Activated CD4-positive, alpha-beta T cell treated with anti-CD3 and anti-CD28 coated beads, Interleukin-2, amount 50 U/mL, for 1 hour (primary cell): ENCODE results near the gene NTM.

Experiments used
- DNase-seq: peaks from one replicate; pipeline ENCODE4 v3.0.0-alpha.2; 2020

The NTM gene

DNA sequence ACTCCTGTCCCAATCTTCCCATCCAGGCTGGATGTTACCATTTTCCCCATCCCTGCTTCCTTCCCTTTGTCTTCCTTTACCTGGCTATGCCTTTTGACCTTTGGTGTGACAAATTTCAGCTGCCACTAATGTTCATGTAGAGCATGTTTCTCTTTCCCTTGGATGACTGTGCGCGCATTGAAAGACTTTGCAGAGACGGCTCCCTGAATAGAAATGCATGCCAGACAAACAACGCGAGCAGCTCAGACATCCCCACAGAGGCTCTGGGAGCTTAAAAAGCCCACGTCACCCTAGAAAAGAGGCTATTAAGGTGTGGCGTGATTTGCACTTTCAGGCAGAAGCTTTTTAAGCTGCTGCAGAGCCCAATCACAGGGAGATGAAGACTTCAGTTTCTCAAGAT lies 202.0 kb downstream of the NTM start:
- no peak for DNase-seq

DNA sequence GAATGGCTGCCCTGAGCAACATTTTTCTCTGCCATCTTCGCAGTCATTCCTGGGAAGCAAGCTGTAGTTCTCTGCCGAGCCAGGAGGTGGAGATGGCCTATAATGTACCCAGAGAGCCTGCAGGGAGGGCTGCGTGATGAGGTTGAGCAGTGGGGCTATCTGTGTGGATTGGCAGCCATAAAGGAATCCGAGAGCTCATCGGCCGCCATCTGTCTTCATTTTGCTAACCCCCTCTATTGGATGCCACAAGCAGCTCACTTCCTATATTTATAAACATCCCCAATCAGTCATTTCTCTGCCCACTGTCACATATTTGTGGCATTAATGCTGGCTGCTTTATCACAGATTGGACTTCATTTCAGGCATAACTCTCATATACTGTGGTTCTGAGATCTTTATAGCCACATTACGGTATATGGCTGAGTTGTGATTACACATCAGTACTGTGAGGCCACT lies 209.5 kb downstream of the NTM start:
- no peak for DNase-seq

DNA sequence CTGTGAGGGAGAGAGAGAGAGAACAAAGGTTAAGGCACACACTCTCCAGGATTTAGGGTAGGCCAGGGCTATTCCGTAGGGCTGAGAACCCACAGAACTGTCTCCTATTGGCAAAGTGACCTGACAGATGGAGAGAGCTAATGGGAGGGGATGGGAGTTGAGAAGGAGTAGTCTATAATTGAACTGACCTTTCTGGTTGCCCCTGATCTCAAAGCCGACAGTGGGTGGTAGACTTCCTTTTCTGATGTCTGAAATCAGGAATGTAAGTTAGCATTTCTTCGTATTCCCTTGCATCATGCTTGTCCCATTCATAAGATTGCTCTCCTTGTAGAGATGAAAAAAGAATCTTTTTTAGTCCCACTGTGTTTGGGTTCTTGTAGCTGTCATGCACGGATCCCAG lies 210.1 kb downstream of the NTM start:
- DNase-seq: no peak

DNA sequence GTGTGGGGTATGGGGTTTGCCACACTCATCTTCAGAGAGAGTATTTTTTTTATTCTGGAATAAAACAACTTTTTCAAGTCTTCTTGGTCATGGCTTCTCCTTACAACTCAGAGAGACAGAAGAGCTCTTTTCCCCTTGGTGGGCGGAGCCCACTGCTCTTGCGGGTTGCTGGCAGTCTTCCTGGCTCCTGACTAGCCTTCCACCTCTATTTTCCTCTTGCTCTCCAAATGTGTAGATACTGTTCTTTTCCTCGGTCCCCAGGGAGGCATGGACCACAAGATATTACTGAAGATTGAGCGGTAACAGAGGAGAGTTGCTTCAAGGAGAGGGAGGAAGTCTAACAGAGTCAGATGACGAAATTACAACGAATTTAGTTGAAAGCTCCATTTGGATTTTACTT lies 210.6 kb downstream of the NTM start:
- DNase-seq: no peak

DNA sequence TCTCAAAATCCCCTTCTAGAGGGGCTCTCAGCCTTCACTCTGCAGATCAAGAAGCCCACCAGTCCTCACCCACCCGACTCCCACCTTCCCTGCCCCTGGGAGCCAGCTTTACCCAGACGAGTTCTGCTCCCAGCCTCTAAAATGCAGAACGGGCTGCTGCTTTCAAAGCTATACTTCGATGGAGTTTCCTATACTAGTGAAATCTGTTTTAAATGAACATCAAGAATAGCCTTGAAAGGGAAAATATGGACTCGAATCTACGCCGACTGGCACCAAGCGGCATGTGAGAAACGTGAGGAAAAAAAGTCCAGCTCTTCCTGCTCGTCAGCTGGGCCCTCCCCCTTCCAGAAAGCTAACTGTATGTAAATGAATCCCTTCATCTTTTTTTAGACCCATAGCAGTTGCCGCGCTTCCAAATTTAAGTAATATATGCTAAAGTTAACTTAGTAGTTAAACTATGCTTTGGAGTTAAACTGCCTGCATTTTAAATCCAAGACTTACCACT lies 211.7 kb downstream of the NTM start:
- DNase-seq: no peak

DNA sequence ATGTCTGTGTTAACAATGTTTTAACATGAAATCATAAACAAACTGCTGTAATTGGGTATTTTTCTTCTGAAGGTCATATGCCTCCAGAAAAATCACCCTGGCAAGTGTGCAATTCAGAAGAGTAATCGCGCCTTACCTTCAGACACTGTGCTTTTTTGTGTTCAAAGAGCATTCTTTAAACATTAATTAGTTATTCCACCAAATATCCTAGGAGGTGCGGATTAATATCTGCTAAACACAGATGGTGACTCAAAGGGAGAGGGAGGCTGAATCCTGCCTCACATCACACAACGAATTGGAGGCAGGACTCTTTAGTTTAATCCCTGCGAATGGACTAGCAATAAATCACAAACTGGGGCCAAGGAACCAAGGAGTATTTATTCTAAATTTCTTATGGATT lies 213.0 kb downstream of the NTM start:
- DNase-seq: no peak

DNA sequence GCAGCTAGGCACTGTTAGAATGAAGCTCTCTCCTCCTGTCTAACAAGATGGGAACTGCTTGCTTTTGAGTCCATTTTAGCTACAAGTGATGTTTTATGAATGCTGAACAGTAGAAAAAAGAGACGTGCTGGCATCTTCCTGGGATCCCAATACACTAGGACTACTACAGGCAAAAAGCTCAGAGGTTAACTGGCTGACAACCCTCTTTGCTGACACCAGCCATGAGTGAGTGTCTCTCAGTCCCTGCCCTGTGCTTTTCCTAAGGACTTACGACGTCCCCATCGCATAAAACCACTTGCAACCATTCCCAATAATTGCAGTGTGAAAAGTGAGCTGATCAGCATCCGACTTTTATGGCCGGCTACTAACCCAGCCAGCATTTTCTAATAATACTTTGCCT lies 213.5 kb downstream of the NTM start:
- no peak for DNase-seq

DNA sequence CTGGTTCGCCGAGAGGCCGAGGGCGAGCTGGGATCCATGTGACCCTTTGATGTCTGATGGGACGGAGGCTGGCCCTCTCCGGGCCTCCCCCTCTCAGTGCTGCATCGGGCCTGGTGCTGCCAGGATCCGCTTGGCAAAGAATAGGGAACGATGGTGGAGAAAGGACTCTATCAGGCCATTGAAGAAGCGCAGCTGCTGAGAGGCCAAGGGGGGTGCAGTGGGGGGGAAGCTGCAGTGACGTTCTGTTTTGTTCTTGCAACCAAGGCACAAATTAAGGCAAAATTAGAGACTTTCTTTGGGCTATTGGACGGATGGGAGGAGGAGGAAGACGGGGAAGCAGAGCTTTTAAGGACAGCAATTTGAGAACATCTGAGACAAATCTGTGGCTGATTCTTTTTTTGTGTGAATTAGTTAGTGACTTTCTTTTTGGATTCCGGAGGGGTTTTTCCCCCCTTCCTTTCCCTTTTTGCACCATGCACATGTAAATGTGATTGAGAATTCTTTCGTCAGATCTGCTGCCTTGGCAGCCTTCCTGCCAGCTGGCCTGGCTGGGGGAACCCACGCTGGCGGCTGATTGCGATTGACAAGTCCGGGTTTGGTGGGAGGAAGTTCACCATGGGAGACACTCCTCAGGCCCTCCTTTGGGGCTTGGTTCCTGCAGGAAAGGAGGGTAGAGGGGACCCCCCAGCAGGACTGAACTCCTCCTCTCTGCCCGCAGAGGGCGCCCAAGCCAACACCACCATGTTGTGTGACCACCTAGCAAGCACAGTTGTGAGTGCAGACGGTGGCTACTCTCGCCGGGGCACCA lies 214.6 kb downstream of the NTM start:
- DNase-seq: no peak

DNA sequence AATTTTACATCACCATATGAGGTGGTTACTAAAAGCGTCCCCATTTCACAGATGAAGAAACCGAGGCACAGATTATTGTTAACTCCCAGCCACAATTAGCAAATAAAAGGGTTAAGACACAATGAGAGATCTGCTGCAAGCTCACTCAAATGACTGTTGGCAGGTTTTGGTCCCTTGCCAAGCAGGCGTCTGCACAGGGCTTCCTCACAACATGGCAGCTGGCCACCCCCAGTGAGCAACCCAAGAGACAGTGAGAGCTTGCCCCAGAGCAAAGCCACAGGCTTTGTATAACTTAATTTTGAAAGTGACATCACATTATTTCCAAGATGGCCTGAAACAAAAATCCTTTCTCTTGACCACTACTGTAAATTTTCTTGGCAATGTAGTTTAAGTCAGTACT lies 217.6 kb downstream of the NTM start:
- no peak for DNase-seq

DNA sequence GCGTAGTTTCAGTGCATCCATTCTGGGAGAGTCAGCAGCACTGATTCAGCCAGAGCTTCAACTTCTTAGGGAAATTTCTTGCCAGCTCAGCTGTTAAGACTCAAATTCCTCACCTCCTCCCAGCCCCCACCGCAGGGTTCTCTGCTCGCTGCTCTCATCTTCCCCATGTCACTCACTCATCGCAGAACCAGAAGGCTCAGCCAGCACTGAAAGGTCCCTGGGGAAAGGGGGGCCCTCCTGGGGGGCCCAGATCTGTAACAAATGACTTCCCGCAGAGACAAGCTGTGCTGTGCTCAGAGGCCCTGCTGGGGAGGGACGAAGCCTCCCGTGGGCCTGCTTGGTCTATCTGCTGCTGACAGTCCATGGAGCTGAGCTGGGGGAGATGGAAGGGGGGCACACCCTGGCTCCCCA lies 220.6 kb downstream of the NTM start:
- no peak for DNase-seq

DNA sequence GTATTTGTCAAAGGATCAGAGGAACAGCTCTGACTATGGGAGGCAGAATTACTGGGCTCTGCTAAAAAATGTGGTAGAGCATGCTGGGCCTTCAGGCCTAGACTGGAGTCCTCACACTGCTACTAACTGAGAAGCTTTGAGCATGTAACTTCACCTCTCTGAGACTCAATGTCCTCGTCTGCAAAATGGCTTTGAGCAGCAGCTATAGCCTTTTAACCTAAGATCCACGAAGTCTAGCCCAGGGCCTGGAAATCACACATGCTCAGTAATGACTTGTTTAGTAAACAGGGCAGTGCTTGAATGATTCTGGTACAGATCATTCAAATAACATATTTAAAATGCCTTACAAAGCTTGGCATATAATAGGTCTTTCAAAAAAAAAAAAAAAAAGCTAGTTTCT lies 221.7 kb downstream of the NTM start:
- DNase-seq: no peak

DNA sequence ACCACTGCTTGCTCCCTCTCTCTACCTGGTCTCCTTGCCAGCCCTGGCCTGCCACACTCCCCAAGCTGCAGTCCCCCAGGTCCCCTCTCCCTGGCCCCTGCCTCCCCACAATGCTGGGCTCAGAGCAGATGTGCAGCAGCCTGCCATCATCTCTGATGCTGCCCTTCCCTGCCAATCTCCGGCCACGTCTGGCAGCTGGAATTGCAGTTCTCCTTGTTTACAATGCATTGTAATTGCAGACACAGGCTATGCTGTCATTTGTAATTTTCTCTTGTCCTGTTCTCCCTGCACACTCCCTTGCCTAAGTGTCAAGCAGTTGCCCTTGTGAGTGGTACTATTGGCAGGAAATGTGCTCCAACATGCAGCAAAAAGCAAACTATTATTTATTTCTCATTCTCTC lies 222.3 kb downstream of the NTM start:
- DNase-seq: no peak

DNA sequence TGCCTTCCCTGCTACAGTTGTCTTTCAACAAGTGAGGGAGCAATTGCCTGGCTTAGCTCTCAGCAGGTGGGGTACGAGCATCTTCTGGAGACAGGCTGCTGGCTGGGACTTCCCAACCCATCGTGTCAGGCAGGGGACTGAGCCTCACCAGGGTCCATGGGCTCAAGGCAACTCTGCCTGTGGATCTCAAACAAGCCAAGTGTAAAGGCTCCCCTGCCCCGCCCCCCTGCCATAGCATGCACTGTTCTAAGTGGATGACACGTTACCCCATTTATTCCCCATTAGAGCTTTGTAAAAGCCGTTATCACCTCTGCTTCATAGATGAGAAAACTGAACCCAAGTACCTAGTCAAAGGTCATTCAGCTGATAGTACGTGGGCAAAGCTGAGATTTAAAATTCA lies 222.9 kb downstream of the NTM start:
- DNase-seq: no peak

DNA sequence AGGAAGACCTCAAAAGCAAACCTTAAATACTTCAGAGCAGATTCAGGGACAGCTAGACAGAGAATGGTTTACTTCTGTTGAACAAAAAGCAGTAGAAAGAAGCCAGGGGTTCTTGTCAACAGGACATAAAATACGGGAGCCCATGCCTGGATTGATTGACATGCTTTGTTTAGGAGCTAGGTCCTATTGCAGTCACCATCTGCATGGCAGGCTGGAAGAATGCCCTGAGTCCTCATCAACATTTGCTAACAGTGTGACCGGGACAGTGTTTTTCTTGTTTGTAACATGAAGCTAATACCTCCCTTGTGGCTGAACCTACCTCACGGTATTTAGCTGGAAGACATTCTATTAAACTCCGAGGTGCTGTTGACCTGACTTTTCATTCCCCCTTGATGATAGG lies 225.4 kb downstream of the NTM start:
- no peak for DNase-seq

DNA sequence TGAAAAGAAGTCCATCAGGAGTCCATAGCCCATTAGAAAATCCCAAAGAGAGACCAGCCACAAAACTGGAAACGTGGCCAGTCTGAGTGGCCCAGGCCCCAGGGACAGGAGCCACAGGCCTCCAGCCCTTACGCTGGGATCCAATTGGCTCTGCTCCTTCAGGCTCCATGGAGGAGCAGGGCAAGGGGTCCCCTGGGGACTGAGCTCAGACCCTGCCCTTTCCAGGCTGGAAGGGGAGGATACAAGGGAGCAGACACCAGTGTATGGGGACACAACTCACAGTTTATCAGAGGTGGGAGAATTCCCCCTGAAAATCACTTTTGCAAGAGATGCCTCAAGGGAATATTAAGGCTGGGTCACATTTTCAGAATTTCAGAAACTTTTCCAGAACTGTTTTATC lies 227.5 kb downstream of the NTM start:
- DNase-seq: no peak

DNA sequence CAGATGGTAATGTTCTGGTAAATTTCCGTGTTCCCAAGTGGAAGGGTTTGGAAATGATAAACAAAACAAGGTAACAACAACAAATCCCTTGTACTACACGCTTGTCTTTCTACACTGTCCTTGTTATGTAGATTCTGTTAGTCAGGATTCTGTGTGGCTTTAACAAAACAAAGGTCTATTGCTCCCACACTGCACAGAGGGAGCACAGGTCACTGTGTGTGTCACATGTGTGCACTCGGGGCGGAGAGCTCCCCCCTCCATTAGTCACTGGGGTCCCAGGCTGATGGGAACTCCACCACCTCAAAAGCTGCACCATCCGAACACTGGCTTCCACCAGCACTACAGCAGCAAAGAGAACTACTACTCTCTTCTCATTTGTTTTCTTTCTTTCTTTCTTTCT lies 227.9 kb downstream of the NTM start:
- DNase-seq: no peak

DNA sequence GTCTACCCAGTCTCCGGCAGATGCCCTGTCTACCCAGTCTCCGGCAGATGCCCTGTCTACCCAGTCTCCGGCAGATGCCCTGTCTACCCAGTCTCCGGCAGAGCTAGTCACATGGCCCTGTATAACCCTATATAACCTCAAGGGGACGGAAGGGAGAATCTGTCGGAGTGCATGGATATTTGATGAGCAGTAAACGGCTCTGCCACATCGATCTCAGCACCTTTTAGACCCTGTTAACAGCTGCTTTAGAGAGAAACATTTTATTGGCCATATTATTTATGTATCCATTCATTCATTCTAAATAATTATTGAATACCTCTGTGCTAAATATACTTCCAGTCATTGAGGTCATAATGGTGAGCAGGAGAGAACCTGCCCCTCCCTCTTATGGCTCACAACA lies 228.9 kb downstream of the NTM start:
- no peak for DNase-seq

DNA sequence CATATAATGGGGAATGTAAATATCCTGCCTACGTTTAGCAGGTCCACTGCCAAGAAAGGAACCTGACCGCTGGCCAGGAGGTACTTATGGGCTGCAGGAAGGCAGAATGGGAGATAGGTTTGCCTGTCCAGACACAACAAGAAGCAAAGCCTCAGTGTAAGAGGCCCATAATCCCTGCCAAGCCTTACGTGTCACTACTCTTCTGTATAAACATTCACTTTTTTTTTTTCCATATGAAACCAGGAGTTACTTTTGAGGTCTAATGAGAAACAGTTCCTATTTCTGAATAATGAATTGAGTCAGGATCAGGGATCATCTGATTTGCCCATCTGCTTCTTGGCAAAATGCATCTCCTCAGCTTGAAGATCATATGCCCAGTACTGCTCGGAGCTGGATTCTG lies 230.2 kb downstream of the NTM start:
- DNase-seq: no peak

DNA sequence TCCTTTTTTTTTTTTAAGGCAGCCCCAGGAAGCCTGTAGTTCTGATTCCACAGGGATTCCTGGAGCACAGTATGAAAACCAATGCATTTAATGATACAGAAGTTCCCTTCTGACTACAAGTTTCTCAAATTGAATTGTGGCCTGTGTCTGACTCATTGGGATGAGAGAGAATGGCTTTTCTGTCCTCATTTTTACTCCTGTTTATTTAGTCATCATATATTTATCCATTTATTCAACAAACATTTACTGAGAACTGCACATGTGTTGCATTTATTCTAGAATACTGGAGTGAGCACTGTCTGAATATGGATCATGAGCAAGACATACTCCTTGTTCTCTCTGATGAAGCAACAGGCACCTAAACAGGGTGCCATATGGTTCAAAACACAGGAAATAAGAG lies 231.2 kb downstream of the NTM start:
- DNase-seq: no peak

DNA sequence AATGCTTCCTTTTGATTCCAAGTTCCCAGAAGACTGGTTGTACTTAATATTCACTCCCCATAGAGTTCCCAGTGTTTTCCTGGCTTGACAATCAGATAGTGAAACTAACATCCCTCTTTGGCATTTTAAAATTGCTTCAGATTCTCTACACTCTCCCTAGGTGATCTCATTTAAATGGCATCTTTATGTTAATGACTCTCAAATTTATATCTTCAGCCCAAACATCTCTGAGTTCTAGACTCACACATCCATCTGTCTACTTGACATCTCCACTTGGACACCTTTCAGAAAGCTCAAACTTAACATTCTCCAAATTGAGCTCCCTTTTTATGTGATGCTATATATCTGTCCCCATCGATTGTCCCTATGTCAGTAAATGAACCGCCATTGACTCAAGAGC lies 232.0 kb downstream of the NTM start:
- no peak for DNase-seq

DNA sequence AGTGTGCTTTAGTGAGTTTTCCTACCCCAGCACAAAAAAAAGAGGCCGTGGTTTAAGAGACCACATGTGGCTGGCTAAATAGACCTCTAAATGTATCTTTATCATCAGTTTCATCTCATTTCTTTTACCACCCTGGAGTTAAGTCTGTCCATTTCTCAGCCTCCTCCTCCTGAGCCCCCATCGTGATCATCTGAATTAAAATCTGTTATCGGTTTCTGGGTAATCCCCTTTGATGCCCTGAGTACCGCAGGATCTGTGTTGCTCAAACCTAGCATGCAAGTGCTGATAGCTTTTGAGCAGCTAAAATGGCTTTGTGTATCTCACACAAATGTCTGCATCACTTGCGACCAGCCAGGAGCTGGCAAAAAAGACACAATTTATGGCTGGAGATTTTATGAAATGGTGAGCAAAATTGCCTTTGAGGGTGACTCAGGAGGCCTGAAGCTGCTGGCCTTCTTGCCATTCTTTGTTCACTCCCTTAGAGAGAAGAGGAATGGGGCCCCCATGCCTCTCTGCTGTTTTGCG lies 236.5 kb downstream of the NTM start:
- no peak for DNase-seq

DNA sequence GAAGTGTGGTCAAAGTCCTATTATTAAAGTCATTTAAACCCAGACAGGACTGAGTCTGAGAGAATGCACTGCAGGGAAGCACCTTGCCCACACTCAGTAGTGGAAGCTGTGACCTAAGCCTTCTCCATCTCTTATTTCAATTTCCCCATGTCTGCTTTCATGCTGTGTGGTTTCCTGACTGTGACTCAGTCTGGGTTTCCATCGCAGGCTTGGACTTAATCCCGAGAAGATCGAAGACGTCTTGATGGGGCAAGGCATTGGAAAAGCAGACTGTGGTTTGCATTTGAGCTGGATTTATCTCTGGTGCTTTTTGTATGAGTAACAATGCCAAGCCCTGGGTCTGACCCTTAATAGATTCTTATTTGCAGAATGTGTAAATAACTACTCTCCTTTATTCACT lies 238.9 kb downstream of the NTM start:
- DNase-seq: no peak

DNA sequence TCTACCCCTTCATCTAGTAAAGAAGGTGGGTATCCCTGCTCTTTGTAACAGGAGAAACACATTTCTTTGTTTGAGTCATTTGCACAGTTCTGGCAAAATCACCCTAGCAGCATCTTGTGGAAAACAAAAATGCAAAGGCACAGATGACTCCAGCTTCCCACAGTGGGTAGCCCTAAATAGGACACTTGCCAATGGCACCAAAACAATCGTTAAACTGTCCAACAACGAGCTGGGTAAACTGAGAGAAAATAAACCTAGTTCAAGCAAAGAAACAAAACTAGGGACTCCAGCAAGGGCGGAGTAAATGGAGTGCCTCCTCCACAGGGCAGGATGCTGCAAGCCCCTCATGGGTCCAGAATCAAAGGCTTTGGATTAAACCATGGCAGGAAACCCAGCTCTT lies 239.5 kb downstream of the NTM start:
- no peak for DNase-seq

DNA sequence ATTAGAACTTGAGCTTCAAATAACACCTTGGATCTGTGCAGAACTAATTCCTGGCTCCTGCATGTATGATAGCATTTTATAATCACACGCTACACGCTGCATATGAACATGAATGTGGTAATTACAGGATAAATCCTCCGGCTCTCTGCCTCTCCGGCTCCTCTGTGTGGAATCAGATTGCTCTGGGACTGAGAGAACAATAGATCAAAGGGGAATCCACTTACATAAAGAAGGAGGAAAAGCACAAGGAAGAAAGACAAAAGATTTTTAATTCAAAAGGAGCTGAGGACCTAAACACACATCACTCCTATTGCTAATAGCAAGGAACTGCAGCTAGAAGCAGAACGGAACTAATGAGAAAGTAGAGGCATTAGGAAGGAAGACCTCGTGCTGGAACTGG lies 240.9 kb downstream of the NTM start:
- no peak for DNase-seq

DNA sequence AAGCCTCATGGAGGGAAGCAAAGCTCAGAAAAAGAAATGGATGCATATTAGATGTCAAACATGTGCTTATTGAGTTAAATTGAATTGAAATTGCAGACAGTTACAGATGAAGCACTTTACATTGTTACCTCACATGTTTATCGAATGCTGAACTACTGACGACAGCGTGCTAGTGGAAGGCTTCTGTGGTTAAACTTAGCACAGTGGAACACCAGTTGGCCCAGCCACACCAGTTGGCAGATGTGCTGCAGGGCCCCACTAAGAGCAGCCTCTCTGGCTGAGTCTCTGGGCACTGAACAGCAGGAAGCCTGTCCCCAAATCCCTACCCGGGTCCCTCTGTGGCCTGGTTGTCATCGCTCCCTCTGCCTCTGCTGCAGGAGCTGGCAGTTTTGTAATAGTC lies 242.1 kb downstream of the NTM start:
- no peak for DNase-seq
